Nephron progenitor cell (in vitro differentiated cells): ENCODE results near the gene GNG4.

Experiments
- DNase-seq: peaks from one replicate; pipeline ENCODE4 v3.0.0; 2021
- H3K27ac Mint-ChIP-seq: 2 replicates; pipeline ENCODE4 v1.8.0; 2021; ENCODE audit warnings: mild to moderate bottlenecking, moderate library complexity, mixed read lengths
- H3K27me3 Mint-ChIP-seq: 2 replicates; pipeline ENCODE4 v1.8.0; 2021; ENCODE audit warnings: mild to moderate bottlenecking, low read depth, mixed read lengths; ENCODE audit not compliant: poor library complexity
- H3K36me3 Mint-ChIP-seq: 2 replicates; pipeline ENCODE4 v1.8.0; 2021; ENCODE audit warnings: low read depth, mixed read lengths
- H3K4me1 Mint-ChIP-seq: 2 replicates; pipeline ENCODE4 v1.8.0; 2021; ENCODE audit warnings: mixed read lengths
- H3K4me3 Mint-ChIP-seq: 2 replicates; pipeline ENCODE4 v1.8.0; 2021; ENCODE audit warnings: mild to moderate bottlenecking, moderate library complexity, mixed read lengths
- H3K9me3 Mint-ChIP-seq: 2 replicates; pipeline ENCODE4 v1.8.0; 2021; ENCODE audit warnings: mild to moderate bottlenecking, moderate library complexity, mixed read lengths
- TF ChIP-seq, protein P1 (sequence below): fragments of 200-600 bp; sonication (generic); IDR thresholded peaks from 2 replicates; pipeline ENCODE4 v1.5.0; 2021; ENCODE audit warnings: antibody characterized with exemption

GNG4 gene

DNA sequence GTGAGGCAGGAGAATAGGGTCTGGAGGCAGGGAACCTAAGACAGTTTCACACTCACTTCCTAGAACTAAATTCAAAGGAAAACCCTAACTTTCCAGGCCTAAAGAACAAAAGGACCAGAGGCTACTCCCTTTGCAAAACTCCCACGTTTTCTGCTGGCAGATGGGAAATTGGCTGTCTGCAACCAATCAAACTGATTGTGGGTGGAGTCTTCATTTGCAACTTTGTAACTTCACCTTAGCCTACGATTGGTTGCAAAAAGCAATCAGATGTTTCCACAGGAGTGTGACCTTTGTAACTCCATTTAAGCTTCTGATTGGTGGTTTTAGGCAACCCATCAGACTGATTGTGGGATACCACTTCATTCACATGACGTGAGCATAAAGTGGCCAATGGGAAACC, 19.7 kb upstream of the GNG4 start:
- H3K36me3 Mint-ChIP-seq = peaks cover 15% of the 10 kb centered on the region
- H3K4me1 Mint-ChIP-seq = peaks cover 4% of the 10 kb centered on the region
- peaks cover 7% of the 10 kb centered on the region for H3K27me3 Mint-ChIP-seq
- no peak for DNase-seq
- H3K27ac Mint-ChIP-seq = no peak overlapping the region
- peaks cover 42% of the 10 kb centered on the region for H3K9me3 Mint-ChIP-seq
- no peak overlapping the region for H3K4me3 Mint-ChIP-seq
- TF ChIP-seq, protein P1, sequence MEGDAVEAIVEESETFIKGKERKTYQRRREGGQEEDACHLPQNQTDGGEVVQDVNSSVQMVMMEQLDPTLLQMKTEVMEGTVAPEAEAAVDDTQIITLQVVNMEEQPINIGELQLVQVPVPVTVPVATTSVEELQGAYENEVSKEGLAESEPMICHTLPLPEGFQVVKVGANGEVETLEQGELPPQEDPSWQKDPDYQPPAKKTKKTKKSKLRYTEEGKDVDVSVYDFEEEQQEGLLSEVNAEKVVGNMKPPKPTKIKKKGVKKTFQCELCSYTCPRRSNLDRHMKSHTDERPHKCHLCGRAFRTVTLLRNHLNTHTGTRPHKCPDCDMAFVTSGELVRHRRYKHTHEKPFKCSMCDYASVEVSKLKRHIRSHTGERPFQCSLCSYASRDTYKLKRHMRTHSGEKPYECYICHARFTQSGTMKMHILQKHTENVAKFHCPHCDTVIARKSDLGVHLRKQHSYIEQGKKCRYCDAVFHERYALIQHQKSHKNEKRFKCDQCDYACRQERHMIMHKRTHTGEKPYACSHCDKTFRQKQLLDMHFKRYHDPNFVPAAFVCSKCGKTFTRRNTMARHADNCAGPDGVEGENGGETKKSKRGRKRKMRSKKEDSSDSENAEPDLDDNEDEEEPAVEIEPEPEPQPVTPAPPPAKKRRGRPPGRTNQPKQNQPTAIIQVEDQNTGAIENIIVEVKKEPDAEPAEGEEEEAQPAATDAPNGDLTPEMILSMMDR = no peak

DNA sequence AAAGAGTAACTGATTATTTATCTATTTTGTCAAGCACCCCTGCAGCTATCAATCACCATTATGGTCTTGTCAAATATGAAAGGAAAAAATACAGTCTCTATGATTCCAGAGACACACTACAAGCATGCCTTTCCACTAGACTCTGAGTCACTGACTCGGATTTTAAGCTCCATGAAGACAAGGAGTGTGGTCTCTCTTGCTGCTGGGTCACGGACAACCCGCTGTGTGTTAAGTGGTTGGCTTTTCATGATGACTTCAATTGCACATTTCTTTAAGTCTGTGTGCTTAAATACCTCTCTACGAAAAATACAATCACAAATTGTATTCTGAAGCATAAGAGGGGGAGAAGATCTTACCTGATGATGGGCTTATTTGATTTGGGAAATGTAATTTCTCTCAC, 14.0 kb upstream of the GNG4 start:
- Mint-ChIP-seq H3K27me3 (peaks cover 3% of the 10 kb centered on the region), H3K9me3 (peaks cover 2% of the 10 kb centered on the region), H3K4me1 (no peaks in the 10 kb centered on the region), H3K27ac (no peak overlapping the region), H3K36me3 (peaks cover 3% of the 10 kb centered on the region), H3K4me3 (no peak overlapping the region)
- no peak for DNase-seq
- TF ChIP-seq, protein P1 = no peak

DNA sequence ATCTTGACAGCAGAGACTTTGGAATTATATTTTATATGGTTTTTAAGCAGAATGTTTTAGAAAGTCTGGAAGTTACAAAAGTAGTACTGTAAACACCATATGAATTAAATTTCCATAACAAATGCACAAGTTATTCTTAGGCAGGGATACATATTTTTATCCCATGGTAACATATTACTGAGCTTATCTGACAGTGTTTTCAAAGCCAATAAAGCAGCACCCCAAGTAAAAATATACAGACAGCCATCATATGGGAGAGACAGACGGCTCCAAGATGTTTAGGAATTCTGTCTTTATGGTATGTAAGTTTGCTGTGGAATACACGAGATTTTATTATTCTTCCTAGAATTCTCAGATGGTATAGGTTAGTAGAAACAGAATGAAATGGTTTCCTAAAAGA, 12.0 kb upstream of the GNG4 start:
- Mint-ChIP-seq H3K4me3 (no peak overlapping the region), H3K36me3 (no peaks in the 10 kb centered on the region), H3K4me1 (no peaks in the 10 kb centered on the region), H3K9me3 (no peaks in the 10 kb centered on the region), H3K27me3 (peaks cover 3% of the 10 kb centered on the region), H3K27ac (no peak overlapping the region)
- TF ChIP-seq, protein P1 = no peak
- DNase-seq = no peak

DNA sequence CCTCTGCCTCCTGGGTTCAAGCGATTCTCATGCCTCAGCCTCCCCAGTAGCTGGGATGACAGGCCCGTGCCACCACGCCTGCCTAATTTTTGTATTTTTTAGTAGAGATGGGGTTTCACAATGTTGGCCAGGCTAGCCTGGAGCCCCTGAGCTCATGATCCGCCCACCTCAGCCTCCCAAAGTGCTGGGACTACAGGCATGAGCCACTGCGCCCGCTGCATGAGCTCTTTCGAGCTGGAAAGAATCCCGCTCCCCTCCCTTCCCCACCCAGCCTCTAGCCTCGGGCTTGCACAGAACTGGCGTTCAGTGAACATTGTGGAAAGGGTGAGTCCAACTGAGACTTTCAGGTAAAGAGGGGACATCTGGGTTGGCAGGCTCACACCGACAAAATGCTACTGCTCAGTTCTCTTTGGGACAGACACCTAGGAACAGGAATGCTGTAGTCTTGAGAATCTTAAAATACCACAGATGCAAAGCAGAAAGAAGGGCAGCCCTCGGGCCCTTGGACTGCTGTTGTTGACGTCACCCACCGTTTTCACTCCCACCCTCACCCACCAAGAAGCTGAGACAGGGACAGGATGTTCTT, 9.7 kb upstream of the GNG4 start:
- Mint-ChIP-seq H3K27me3 (peaks cover 21% of the 10 kb centered on the region), H3K4me3 (no peak overlapping the region), H3K9me3 (peaks cover under 1% of the 10 kb centered on the region), H3K27ac (no peak overlapping the region), H3K36me3 (no peaks in the 10 kb centered on the region), H3K4me1 (no peaks in the 10 kb centered on the region)
- TF ChIP-seq, protein P1 = no peak
- no peak for DNase-seq

DNA sequence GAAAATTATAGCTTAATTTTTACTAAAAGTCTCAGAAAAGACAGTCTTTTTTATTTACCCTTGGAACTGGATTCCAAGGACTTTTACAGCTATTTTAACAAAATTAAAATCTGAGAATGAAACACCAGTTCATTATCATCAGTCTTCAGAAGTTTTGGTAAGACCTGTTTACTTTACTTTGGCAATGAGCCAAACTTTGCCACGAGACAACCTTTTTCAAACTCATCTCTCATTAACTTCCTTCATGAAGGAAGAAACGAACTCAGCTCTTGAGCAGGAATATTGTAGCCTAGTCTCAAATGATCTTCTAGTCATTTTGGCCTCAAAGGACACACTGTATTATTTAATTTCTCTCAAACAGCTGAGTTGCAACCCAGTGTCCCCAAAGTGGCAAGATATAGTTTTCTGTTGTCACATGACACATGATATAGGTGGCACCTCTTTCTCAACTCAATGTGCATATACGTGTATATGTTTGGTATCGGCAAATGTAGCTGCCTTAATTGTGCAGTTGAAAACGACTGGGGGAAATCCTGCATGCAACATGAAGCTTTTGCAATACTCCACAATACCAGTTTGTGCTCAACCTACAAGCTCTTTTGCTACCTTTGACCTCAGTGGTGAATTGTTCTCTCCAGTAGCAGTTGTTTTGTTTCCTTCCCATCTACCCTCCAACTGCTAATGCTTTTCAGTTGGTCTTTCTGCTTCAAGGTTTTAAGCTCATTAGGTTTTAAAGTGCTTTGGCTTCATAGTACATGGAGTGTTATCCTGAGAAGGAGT, 8.4 kb upstream of the GNG4 start:
- Mint-ChIP-seq H3K27ac (no peak overlapping the region), H3K27me3 (peaks cover 34% of the 10 kb centered on the region), H3K9me3 (peaks cover 11% of the 10 kb centered on the region), H3K4me1 (no peaks in the 10 kb centered on the region), H3K36me3 (no peaks in the 10 kb centered on the region), H3K4me3 (no peak overlapping the region)
- no peak for DNase-seq
- TF ChIP-seq, protein P1 = no peak

DNA sequence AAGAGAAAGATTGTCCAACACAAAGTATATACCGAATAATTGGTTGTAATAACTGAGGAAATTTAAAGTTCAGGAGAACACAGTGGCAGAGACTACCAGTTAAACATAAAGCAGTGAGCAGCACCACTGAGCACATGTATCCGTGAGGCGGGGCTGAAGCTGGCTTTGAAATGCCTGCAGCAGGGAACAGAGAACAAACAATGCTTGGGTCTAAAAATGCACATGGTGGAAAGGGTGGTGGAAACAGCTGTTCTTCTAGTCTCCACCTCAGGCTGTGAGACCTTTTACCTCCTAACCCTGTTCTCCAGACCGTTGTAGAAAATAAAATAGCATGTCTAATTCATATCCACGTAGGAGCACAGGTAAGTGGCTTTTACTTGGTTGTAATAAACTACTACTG, 7.7 kb upstream of the GNG4 start:
- no peak overlapping the region for H3K4me3 Mint-ChIP-seq
- TF ChIP-seq, protein P1 = no peak
- no peaks in the 10 kb centered on the region for H3K36me3 Mint-ChIP-seq
- H3K4me1 Mint-ChIP-seq = no peaks in the 10 kb centered on the region
- peaks cover 41% of the 10 kb centered on the region for H3K27me3 Mint-ChIP-seq
- H3K9me3 Mint-ChIP-seq = peaks cover 16% of the 10 kb centered on the region
- no peak for DNase-seq
- H3K27ac Mint-ChIP-seq = no peak overlapping the region
